ENCODE data around the gene FGF12.

DNA sequence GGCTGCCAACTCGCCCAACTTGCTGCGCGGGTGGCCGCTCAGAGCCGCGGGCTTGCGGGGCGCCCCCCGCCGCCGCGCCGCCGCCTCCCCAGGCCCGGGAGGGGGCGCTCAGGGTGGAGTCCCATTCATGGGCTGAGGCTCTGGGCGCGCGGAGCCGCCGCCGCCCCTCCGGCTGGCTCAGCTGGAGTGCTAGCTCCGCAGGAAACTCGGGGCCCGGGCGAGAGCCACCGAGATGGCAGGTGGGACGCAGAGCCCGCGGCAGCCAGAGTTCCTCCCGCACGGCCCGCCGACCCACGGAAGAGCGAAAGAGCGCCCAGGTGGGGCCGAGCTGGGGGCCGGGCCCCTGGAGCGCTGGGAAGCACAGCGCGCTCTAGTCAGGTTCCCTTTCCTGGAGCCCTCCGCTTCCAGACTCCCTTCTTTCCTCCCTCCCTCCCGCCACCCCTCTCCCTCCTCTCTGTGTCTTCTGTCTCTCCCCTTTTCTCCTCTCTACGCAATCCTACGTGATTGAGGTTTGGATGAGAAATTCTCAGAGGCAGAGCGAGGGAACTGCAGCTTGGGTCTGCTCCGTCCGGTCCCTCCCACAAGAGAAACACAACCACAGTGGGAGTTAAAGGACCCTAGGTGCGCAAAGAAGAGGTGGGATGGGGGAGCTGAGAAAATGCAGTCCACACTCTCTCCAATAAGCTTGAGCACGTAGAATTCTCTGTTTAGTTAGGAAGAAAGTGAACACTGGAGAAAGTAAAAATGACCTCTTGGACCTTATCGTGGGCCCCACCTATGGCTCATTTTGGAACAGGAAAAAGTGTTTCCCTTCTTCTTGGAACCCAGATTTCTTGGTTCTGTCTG is 317.3 kb downstream of the FGF12 start:
- TF ChIP-seq CTCF (IDR thresholded peaks at IDR 0.05; ENCODE audit: insufficient read depth, low read length, poor library complexity, severe bottlenecking): no peak
- TF ChIP-seq EZH2phosphoT487 (conservative IDR thresholded peaks at IDR 0.05; ENCODE audit: low read length): no peak

All from SU-DHL-6 (cell line).